GM19023 (cell line): Measurements from ENCODE around the gene CCBE1.

Source experiments
- ATAC-seq: cut with Tn5 transposase; IDR thresholded peaks from one replicate; pipeline ENCODE4 v1.9.1; 2021; ENCODE audit warnings: mild to moderate bottlenecking, moderate library complexity; ENCODE audit not compliant: unreplicated experiment

The CCBE1 gene

DNA sequence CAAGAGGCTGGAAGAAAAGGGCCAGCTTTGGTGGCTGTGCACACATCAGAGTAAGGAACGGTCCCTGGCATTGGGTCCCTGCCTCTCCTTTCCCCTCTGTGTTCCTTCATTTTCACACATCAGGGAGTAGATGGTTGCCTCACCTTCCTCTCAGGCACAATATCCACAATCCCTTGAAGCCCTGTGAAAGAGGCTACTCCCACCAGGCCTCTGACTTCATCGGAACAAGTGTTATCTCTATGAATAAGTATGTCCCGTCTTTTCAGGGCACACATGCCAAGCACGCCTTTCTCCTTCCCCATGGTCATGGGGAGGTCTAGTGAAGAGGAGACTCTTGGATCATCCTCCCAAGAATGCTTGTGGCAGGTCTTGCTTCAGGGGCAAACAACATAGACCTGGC, 277.0 kb downstream of the CCBE1 start:
- no peak for ATAC-seq

DNA sequence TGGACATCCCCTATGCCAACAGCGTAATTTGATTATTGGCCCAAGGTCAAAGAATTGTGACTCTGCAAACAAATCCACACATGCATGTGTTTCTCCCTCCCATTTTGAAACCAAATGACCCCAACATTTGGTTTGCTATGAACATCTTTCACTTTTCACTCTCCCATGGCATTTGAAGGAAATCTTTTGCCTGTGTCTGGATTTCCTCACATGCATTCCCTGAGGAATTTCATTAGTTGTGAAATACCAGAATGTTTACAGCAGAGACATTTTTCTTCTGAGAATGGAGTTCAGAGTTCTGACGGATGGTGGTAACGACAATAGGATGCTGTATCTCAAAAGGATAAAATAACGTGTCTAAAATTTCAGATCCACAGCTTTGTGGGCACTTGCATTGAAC, 277.8 kb downstream of the CCBE1 start:
- no peak for ATAC-seq

GRCh38 chr18:59416818-59417217, 280.4 kb downstream of the CCBE1 start:
- ATAC-seq, result no peak

DNA sequence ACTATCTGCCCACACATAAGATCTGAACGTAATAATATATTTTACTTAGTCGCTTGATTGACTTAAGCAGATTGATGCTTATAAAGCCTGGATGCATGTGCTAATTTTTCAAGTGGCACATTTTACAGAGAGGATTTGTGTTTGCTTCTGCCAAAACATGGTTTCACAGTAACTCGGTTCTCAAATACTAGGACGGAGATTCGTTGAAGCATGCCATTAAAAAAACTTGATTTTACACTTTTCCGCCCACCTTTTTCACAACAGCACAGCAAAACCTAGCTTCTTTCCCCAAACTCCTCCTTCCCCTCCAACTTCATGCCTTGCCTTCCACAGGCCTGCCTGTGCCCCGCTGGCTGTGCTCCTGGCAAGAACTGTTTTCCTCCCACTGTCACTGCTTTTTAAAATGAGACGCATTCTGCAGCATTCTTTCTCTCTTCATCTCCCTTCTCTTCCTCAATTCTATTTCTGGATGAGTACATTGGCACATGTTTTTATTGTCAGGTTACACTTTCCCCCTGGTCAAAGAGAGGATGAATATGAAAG, 283.0 kb downstream of the CCBE1 start:
- no peak for ATAC-seq

DNA sequence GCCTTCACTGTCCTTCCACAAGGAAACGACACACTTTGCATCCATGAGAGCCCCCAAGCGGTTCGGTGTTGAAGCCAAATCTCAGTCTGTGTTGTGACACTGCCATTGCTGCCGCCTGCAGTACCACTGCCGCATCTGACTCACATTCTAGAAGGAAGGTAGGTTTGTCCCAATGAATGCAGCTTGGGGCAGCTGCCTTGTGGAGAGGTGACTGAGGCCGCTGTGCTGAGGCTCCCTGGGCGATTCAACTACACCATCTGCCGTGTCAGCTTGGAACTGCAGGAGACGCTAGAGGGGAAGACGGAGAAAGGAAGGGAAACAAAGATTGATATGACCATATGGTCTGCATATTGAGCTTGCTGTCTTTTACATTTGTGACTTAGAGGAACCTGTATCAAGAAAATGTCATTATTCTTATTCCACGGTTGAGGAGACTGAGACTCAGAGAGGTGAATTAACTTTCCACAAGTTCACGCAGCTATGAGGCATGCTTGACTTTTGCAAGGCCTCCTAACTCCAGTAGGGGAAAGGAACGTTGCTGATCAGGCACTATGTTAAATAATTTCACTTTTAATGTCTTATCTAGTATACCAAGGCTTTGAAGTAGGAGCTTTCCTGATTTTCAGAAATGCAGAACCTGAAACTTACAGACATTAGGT, 294.7 kb downstream of the CCBE1 start:
- ATAC-seq, result peak; percentile 91

DNA sequence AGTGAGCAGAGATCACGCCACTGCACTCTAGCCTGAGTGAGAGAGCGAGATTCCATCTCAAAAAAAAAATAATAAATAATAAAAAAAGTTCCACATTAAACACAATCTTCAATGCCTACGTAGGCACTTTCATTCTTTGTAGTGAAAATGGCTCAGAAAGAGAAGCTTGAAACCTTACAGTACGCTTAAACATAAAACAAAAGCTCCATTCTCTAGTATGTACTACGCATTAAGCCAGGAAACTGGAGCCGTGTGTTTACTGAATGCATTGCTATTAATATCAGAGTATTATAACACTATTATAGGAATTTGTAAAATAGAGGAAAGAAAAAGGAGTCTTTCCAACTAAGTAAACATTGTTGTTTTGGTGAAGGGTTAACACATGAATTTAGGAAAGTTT, 296.8 kb downstream of the CCBE1 start:
- no peak for ATAC-seq

GRCh38 chr18:59395226-59396175, 301.7 kb downstream of the CCBE1 start:
- no peak for ATAC-seq

DNA sequence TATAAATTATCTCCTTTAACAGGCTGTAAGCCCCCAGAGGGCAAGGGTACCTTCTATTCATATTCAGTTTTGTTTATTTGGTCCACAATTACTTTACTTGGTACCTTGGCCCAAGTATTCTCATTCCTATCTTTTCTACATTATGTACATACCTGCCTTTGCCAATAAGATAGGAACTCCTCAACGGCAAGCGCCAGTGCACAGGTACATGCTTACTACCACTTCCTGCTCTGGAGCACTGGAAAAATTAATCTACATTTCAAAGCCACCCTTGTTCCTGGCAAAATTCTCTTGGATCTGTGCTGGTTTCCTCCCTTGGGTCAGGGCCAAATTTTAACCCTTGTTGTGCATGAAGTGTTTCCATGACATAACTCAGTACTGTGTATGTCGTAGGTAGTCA, 303.8 kb downstream of the CCBE1 start:
- no peak for ATAC-seq

DNA sequence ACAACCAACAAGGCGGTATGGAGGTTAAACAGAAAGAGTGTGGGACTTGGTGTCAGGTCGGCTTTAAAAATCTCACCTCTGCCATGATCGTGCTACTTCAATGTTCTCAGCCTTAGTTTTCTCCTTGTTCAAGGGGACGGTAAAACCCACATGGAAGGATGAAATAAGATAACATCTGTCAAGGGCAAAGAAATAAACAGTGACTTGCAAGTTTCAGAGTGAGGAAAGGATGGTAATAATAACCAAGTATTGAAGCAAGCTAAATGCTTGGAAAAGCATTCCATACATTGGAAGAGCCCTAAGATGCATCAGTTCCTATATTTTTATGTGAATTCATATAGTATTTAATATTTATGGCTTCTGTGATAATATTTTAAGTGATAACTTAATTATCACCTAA, 308.4 kb downstream of the CCBE1 start:
- no peak for ATAC-seq

DNA sequence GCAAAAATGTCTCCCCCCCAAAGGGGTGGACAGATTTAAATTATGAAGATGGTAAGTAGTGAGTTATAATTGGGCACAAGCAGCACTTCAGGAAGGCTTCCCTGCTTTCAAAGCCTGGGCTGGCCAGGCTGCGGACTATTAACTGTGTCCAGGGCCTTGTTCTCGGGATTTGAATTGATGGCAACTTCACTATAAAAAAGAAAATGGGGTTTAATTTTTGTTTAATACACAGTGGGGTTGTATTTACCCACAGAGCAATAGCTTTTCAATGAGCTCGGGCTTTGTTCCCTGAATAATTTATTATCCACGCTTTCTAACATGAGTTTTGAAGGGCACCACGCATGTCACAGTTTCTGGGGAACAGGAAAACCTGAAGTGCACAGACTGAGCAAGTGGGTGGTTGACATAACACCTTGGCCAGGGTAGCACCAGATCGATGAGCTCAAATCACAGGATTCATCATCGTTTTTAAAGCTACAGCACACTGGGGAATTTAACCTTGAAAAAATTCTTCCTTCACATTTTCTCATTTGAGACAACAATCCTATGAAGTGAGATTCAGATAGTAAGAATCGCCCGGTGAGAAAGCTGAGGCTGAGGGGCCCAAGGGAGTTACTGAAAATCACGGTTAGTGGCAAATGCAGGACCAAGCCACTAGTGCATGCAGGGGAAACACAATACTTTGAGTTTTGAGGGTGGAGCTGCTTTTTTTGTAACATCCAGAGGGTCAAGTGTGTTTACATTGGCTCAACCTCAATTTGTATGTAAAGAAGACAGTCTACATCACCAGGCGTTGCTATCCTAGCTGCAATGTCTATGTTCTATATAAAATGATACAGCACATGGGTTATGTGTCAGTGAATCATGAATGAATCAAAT, 309.3 kb downstream of the CCBE1 start:
- ATAC-seq, result no peak

GRCh38 chr18:59386909-59387686, 310.1 kb downstream of the CCBE1 start:
- no peak for ATAC-seq

- ATAC-seq, result no peak
Observed at GRCh38 chr18:59385191-59385590, 312.0 kb downstream of the CCBE1 start.

DNA sequence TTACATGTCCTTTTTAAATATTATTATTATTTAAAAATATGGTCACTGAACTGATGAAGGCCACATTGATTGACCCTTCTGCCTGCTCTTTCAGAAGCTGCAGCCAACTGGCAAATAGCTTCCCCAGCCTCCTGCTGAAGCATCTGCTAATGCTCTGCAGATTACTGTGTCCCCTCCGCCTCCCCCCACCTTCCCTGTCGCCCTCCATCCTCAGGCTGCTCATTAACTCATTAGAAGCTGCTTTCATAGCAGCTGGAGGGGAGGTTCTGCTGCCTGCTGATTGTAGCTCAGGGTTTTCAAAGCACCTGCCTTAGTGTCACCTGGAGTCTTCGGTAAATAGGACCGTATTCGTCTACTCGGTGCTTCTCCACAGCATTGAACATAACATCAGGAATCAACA, 313.4 kb downstream of the CCBE1 start:
- no peak for ATAC-seq

DNA sequence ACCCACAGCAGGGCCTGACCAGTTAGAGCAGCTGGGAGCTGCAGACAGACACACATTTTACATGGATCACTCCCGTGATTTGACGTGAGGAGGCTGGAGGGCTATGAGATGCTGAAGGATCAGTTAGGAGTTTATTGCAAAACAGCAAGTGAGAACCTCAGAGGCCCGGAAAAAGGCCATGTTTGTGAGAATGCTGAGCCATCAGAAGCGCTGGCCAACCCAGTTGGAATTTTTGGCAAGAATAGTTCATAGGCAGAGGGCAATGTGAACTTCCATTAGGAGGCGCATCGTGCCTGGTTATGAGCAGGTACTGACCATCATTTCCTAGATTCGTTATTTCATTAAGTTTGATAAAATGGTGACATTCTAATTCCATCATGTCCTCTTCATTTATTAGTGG, 314.8 kb downstream of the CCBE1 start:
- no peak for ATAC-seq

- ATAC-seq, result no peak
Observed at GRCh38 chr18:59381949-59382348, 315.3 kb downstream of the CCBE1 start.
